KBM-7 (cell line): ENCODE measurements around the gene DGKQ.
"Not testable (repeated sequence)": the region's sequence is repeated elsewhere in the genome, so short reads cannot be mapped to it uniquely, and the experiment has no call there.

Experiments
- DNase-seq: peaks from one replicate; pipeline ENCODE4 v3.0.0-alpha.2; 2015
- in situ Hi-C: fragments of 300-500 bp; cut with MboI; formaldehyde crosslinking; loops from 2 replicates; pipeline ENCODE4 v1.14.3; 2020; ENCODE audit warnings: low sequenced_read_pairs, low pct_unique_long_range_greater_than_20kb, mixed read lengths

DGKQ gene

DNA sequence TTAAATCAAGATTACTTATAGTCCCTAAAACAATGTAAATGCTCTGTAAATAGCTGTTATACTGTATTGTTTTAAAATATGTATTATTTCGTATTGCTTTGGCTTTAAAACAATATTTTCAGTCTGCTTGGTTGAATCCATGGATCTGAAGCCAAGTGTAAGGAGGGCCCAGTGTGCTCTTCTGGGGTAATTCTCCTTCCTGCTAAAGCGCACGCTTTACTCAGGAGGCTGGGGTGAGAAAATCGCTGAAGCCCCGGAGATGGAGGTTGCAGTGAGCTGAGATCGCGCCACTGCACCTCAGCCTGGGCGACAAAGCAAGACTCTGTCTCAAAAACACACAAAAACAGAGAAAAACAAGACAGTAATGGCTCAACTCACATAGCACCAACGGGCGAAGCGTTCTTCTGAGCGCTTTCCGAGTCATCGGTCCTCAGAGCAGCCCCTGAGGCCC, 13.1 kb upstream of the DGKQ start:
- DNase-seq = no peak
- in situ Hi-C loops = no loop called here

DNA sequence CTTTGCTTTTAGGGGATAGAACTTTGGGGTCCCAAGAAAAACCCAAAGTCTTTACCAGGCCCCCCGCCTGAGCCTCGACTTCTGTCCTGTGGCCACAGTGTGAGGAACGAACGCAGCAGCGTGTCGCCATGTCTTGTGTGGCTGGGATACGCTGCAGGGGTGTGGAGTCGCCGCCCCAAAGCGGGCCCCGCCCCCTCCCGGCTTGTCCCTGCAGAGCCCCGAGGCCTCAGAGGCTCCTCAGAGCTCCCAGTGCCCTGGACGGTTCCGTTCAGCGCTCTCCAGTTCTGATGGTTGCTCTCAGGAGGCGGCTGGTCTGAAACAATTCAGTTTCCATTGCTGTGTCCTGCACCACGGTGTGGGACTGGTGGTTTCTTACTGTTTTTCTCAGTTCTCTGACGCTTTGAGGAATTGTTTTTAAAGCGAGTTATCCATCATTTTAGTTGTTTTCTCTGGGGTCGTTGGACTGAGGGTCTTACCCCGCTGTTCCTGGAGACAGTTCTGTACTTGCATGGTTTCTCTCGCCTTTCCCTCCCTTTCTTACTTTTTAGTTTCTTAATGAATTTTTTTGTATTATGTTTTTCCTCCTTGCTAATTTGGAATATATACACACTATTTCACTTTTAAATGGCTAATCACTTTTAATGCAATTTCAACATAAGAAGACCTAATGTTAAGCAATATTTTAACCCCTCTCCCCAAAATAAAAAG, 11.9 kb upstream of the DGKQ start:
- in situ Hi-C loops = no loop called here
- no peak for DNase-seq

DNA sequence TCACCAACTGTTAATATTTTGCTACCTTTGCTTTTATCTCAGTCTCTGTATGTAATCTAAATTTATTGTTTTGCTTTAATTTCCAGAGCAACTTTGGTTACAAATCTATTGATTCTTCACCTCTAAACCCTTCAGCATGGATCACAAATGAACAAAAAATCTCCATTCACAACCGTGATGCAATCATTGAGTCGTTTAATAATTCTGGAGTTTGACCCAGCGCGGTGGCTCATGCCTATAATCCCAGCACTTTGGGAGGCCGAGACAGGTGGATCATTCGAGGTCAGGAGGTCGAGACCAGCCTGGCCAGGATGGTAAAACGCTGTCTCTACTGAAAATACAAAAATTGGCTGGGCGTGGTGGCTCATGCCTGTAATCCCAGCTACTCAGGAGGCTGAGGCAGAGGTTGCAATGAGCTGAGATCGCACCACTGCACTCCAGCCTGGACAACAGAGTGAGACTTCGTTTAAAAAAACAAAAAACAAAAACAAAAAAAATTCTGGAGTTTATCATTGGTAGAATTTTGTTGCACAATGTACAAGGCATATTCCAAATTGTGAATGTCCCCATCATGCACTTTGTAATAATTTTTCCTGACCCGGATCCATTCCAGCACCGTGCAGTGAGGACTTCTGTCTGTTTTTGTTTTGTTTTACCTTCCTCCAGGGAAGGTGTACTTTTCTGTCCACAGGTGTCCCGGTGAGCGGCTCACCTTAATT, 11.1 kb upstream of the DGKQ start:
- DNase-seq = no peak
- in situ Hi-C loops = no loop called here

DNA sequence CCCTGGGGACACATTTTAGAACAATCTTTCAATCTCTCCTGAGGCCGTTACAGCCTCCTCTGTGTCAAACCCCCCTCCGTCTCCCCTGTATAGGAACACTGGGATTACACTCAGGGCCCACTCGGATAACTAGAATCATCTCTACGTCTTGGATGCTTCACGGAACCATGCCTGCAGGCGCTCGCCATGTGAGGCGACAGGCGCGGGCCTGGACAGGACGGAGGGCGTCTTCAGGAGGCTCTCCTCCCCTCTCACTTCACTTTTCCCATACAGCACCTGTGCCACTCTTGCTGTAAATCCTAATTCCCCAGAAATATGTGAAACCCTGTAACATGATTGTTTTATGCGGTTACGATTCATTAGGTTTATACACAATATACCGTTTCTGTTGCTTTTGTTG, 9.4 kb upstream of the DGKQ start:
- in situ Hi-C loops = no loop called here
- DNase-seq = no peak

DNA sequence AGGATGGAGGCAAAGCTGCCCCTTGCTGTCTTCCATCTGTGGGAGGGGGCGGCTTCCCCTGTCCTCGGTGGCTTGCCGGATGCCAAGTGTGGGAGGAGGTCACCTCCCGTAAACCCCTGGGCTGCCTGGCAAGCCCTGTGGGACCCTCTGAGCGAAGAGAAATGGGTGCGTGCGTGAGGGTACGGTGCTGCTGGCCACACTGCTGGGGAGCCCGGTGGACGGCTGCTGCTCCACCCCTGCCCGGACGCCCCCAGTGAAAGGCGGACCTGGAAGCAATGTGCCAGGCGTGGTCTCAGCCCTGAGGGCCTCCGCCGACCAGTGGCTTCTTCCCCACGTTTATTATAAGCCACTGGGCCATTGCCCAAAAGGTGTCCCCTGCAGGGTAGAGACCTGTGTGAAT, 8.9 kb upstream of the DGKQ start:
- DNase-seq = no peak
- in situ Hi-C loops = no loop called here

DNA sequence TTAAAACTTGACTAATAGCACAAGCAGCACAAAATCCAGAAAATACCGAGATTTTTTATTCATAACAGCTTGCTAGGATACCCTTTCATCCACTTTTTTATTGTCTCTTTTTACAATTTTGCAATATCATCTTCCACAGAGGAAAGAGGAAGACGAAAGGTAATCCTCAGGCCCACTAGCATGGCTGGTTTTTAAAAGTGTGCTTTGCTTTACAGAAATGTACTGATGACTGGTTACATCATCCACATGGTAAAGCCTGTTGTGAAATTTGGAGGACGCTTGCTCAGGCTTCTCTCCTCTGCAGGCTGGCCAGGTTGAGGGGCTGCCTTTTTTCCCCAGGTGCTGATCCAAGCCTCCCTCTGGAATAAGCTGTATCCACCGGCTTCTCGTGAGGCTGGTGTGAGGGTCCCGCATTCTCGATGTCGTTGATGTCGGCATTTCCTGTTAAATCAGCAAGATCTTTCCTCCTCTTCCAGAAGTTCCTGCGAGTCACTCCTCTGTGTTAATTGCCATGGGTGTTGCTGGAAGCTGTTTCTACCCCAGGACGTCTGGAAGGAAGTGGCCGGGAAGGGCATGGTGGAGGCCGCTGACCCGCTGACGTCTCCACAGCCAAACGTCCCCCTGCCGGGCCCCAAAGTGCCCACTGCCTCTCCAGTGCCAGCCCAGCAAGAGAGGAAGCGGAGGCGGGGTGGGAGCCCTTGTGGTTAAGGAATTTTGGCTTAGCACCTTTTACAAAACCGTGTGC, 5.8 kb upstream of the DGKQ start:
- in situ Hi-C loops = no loop called here
- DNase-seq = peak; percentile 71

DNA sequence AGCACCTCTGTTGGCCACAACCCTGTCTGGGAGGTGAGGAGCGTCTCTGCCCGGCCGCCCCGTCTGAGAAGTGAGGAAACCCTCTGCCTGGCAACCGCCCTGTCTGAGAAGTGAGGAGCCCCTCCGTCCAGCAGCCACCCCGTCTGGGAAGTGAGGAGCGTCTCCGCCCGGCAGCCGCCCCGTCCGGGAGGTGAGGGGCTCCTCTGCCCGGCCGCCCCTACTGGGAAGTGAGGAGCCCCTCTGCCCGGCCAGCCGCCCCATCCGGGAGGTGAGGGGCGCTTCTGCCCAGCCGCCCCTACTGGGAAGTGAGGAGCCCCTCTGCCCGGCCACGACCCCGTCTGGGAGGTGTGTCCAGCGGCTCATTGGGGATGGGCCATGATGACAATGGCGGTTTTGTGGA, 2.6 kb upstream of the DGKQ start:
- in situ Hi-C loops, DNase-seq: not testable (repeated sequence)

DNA sequence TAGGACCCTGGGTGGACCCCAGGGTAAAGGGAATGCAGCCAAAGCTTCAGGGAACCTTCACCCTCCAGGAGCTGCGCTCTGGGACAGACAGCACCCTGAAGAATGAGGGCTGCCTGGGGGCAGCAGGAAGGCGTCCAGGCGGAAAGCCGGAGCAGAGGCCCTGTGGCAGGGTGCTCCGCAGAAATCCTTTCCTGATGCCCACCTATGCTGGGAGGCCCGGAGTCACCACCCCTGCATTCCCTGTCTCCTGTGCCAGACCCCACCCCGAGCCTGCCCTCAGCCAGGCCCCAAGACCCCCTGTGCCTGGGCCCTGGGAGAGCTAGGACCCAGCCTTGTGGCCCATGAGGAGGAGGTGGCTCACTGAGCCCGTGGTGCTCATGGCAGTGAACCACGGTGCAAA, 1.3 kb upstream of the DGKQ start:
- in situ Hi-C loops = no loop called here
- no peak for DNase-seq

DNA sequence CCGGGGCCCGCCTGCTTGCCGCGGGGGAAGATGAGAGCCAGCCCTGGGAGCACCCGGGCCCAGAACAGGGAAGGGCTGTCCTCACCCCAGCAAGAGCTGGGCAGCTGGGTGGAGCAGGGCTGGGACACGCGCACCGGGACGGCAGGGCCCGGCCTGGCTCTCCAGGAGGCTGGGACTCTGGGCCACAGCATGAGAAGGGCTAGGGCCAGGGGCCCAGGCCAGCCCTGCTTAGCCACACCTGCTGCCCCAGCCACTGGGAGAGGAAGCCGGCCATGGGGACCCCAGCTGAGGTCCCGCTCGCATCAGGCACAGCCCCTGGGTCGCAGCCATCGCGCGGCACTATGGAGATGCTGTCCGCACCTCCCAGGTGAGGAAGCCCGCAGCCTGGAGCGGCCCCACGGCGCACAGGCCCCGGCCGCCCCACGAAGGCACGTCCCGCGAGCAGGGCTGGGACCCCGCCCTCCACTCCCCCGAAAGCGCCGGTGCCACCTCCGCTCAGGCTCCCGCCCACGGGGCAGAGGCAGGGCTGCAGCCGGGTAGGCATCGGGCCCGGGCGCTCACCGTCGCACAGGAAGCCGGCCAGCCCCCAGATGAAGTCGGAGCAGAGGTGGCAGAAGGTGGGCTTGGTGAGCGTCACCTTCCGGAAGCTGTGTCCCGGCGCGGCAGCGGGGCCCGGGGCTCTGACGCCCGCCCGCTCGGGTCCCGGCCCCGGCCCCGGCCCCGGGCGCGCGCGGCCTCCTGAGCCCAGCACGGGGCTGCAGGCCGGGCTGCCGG, 531 bp downstream of the DGKQ start:
- no peak for DNase-seq
- in situ Hi-C loops = no loop called here

DNA sequence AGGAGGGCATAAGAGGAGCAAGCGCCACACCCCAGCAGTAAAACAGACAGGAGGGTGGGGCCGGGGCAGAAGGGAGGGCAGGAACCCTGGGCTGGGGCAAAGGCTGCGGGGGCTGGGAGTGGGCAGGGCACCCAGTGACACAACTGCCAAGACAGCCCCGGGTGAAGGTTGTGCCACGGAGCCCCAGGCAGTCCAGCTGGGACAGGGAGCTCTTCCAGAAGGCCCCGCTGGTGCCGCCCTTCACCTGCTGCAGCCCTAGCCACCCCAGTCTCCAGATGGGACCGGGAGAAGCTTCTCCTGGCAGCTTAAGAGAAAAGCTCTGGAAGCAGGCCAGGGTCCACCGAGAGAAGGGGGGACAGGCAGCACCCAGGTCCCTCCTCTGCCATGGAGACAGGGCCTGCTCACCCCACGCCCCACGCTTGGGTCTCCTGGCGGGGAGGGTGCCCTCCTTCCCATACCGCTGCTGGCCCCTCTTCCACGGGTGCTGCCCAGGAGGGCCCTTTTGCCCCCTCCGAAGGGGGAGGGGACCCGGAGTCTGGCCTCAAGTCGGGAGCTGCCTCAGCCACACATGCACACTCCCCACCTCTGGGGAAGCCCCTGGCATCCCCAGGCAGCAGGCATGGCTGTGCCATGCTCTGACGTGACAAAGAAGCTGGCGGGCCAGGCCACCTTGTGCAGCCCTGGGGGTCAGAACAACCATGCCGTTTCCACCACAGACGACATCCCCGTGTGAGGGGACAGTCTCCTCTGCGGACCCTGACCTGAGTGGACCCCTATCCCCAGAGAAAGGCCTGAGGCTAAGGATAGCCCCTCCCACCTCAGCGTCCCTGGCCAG, 1.5 kb downstream of the DGKQ start:
- no peak for DNase-seq
- in situ Hi-C loops = no loop called here

DNA sequence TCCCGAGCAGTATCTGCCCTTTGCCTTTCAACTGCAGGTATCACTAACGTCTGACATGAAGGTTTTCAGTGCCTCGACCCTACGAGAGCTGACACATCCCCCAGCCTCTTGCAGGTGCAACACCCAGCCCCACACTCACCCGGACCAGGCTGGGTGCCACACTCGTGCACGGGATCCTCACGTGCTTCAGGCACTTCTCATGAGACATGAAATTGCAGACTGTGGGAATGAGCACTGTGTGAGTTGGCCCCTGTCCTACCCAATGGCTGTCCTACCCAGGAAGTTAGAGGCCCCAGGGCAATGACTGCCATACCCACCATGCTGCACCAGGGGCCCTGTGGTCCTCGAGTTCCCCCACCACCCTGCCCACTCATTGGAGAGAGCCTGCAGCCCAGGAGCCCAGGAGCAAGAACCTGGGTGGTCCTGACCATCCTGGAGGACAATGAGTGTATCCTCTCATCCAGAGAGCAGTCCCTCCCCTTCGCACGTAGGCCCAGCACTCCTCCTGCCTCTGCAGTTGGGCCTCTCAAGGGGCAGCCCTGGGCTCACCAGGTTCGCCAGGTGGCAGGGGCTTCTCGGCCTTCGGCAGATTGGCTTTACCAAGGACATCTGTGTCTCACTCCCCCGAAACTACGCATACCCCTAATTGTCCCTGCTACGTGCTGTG, 2.4 kb downstream of the DGKQ start:
- in situ Hi-C loops = no loop called here
- no peak for DNase-seq

DNA sequence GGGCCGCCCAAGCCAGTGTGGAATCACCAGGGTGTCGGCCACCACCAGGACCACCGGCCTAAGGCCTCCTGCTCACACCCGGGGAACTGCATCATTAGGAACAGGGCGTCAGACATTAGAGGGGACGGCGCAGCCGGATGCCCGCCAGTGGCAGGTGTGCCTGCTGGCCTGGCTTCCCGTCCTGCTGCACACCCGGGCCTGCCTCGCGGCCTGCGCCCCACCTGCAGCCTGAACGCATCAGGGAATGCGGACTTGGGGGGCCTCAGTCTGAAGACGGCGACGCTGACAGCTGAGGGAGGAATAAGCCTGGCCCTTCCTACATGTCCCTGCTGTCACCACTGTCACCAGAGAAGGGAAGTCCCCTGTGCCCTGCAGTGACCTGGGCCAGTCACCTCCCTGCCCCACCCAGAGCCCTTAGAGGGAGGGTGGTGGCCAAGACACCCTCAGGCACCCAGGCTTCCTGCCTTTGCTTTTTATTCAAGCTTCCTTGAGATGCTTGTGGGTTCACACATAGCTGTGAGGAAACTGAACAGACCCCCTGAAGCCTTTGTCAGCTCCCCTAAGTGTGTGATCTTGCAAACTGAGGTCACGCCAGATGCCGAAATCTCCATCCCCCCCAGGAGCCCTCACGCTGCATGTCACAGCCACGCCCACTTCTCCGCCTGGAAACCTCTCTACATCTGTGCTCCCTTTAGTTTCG, 3.2 kb downstream of the DGKQ start:
- in situ Hi-C loops = no loop called here
- no peak for DNase-seq

DNA sequence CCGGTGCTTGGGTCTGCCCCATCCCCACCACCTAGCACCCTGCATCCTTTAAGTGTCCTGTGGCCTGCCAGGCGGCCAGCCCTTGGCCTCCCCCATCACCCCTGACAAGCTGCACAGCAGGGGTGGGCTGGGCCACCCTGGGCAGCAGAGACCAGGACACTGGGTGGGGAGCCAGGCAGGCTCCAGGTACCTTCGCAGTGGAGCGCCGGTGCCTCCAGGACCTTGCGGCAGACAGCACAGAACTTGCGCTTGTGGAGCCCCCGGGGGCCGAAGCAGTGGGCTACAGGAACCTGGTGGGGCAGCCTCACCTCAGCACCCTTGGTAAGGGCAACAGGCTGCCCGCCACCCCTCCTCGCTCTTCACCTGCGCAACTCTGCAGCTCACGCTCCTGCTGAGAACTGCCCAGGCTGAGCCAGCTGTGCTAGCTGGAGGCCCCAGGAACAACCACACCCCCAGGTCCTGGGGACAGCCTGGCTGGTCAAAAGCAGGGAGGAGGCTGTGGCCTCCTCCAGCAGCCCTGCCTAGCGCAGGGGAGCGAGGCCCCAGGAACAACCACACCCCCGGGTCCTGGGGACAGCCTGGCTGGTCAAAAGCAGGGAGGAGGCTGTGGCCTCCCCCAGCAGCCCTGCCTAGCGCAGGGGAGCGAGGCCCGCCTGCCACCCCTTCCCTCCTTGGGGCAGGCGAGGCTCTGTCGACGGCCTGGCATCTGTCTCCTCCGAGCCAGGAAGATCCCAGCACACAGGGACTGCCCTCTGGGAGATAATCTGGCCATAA, 4.6 kb downstream of the DGKQ start:
- in situ Hi-C loops = no loop called here

DNA sequence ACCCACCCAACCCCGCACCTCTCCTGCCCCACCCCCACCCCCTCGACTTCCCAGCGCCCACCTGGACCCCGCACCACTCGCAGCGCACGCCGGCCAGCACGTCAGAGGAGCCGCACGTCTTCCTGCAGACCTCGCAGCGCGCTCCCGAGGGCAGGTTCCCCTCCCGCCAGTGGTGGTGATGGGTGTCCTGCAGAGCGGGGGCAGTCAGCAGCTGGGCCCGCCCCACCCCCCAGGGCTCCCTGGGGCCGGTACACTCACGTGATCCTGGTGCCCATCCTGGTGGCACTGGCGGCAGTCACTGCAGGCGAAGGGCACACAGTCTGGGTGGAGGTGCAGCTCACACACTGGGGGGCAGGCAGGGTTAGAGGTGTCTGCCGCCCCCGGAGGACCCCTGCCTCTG, 5.1 kb downstream of the DGKQ start:
- DNase-seq = no peak

More for the DNA sequence above, 4.6 kb downstream of the DGKQ start:
- no peak for DNase-seq

DNA sequence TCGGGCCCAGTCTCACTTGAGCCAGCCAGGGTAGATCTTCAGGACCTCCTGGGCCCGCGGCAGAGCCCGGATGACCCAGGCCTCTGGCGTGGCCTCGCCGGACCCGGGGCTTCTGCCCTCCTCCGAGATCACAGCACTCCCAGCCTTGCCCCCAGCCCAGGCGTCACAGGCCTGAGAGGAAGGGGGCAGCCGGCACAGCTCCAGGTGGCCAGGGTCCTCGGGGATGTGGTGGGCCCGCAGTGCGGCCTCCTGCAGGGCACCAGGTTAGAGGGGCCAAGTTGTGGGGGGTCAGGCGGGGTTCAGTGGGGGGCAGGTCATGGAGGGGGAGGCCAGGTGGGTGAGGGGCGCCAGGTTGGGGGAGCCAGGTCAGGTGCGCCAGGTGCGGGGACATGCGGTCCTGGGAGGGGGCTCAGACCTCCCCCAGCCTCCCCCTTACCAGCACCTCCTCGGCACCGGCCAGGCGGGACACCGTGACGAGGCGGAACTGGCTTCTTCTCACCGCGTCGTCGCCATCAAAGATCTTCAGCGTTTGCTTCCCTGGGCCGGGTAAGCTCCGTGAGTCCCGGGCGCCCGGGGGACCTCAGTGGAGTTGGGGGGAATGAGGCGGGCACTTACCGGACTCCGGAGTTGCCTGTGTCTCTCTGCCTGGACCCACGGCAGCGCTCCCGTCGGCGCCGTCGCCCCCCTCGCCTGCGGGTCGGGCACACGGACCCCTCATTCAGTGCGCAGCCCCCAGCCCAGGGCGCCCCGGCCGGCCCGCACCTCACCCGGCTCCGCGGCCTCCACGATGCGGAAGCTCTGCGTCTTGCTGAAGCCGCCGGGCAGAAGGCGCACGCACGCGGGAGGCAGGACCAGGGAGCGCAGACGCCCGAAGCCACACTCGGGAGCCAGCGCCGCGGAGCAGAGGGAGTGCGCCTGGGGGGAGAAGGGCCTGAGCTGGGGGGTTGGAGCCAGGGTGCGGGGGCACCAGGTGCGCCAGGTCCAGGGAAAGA, 6.0 kb downstream of the DGKQ start:
- no peak for DNase-seq
- in situ Hi-C loops = no loop called here

More for the DNA sequence above, 5.1 kb downstream of the DGKQ start:
- in situ Hi-C loops = no loop called here
